WTC11 (cell line): ENCODE results near the gene OR2H2.

Experiments
- FOXK1 ChIP-seq: sonication (generic); formaldehyde crosslinking; IDR thresholded peaks from 2 replicates; pipeline ENCODE4 v1.8.0; 2022; ENCODE audit warnings: mild to moderate bottlenecking, moderate library complexity, missing genetic modification reagents
- SMAD3 ChIP-seq: sonication (generic); formaldehyde crosslinking; IDR thresholded peaks from 2 replicates; pipeline ENCODE4 v1.8.0; 2022; ENCODE audit warnings: missing genetic modification reagents, mild to moderate bottlenecking, borderline replicate concordance
- ZNF232 ChIP-seq: sonication (generic); formaldehyde crosslinking; IDR thresholded peaks from 2 replicates; pipeline ENCODE4 v1.8.0; 2022; ENCODE audit warnings: mild to moderate bottlenecking, missing genetic modification reagents
- ZNF416 ChIP-seq: fragments of 250-450 bp; sonication (Bioruptor Pico); IDR thresholded peaks from 2 replicates; pipeline ENCODE4 v1.9.0; 2021; ENCODE audit warnings: mild to moderate bottlenecking, inconsistent platforms
- TF ChIP-seq, protein P1 (sequence below): sonication (generic); formaldehyde crosslinking; IDR thresholded peaks from 2 replicates; pipeline ENCODE4 v1.8.1; 2023; ENCODE audit warnings: mild to moderate bottlenecking, missing genetic modification reagents, moderate library complexity
- TF ChIP-seq, protein P2 (sequence below): sonication (generic); formaldehyde crosslinking; IDR thresholded peaks from 2 replicates; pipeline ENCODE4 v1.8.0; 2022; ENCODE audit warnings: mild to moderate bottlenecking, missing genetic modification reagents
- TF ChIP-seq, protein P3 (sequence below): fragments of 200-600 bp; IDR thresholded peaks from 2 replicates; pipeline ENCODE4 v1.8.0; 2022; ENCODE audit warnings: antibody characterized with exemption

DNA sequence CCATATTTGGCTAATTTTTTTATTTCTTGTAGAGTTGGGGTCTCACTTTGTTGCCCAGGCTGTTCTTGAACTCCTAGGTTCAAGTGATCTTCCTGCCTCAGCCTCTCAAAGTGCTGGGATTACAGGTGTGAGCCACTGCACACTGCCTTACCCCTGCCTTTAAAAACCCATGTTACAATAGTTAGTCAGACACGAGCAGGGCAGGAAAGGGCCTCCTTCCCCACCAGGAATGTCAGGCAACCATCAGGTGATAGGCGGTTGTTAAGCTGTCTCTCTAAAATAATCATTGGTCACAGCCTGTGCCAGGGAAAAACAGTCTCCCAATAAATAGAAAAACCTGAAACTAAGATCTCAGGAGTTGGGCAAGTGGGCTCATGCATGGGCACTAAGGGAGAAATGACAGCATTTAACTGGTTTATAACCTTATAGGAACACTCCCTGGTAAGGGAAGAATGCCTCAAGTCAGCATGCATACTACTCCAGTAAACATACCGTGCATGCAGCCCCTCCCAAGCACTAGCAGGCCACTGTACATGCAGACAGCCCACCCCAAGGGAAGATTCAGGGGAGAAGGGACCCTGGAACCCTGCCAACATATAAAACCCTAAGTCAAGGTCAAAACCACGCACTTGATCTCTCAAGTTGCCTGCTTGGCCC, 8.4 kb downstream of the OR2H2 start:
- no peak for TF ChIP-seq FOXK1 (CRISPR knock-in tag)
- no peak for TF ChIP-seq SMAD3 (CRISPR knock-in tag)
- TF ChIP-seq ZNF232 (CRISPR knock-in tag) = no peak
- TF ChIP-seq, protein P1, sequence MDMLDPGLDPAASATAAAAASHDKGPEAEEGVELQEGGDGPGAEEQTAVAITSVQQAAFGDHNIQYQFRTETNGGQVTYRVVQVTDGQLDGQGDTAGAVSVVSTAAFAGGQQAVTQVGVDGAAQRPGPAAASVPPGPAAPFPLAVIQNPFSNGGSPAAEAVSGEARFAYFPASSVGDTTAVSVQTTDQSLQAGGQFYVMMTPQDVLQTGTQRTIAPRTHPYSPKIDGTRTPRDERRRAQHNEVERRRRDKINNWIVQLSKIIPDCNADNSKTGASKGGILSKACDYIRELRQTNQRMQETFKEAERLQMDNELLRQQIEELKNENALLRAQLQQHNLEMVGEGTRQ (CRISPR knock-in tag) = no peak
- TF ChIP-seq, protein P2, sequence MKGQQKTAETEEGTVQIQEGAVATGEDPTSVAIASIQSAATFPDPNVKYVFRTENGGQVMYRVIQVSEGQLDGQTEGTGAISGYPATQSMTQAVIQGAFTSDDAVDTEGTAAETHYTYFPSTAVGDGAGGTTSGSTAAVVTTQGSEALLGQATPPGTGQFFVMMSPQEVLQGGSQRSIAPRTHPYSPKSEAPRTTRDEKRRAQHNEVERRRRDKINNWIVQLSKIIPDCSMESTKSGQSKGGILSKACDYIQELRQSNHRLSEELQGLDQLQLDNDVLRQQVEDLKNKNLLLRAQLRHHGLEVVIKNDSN (CRISPR knock-in tag) = no peak
- TF ChIP-seq ZNF416 (CRISPR knock-in tag) = no peak
- TF ChIP-seq, protein P3, sequence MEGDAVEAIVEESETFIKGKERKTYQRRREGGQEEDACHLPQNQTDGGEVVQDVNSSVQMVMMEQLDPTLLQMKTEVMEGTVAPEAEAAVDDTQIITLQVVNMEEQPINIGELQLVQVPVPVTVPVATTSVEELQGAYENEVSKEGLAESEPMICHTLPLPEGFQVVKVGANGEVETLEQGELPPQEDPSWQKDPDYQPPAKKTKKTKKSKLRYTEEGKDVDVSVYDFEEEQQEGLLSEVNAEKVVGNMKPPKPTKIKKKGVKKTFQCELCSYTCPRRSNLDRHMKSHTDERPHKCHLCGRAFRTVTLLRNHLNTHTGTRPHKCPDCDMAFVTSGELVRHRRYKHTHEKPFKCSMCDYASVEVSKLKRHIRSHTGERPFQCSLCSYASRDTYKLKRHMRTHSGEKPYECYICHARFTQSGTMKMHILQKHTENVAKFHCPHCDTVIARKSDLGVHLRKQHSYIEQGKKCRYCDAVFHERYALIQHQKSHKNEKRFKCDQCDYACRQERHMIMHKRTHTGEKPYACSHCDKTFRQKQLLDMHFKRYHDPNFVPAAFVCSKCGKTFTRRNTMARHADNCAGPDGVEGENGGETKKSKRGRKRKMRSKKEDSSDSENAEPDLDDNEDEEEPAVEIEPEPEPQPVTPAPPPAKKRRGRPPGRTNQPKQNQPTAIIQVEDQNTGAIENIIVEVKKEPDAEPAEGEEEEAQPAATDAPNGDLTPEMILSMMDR = no peak
